Uterus (tissue), 2 donors: Measurements from ENCODE around the gene IL16.

ENCODE experiments used
- CTCF ChIP-seq, 4 experiments: fragments of 200-600 bp in 2 of 4; fragments of 450-650 bp in 2 of 4; sonication (generic) in 2 of 4; IDR thresholded peaks; one replicate each; pipeline ENCODE4 v1.5.1; 2016 to 2019; ENCODE audit warnings: antibody characterized with exemption in 4 of 4, mild to moderate bottlenecking in 2 of 4, moderate library complexity in 1 of 4
- POLR2A ChIP-seq, 2 donors: fragments of 450-650 bp; IDR thresholded peaks; one replicate each; pipeline ENCODE4 v1.6.1; 2016; ENCODE audit warnings: antibody characterized with exemption in 2 of 2, mild to moderate bottlenecking in 1 of 2, moderate library complexity in 1 of 2

GRCh38 chr15:81168131-81168526 is 28.6 kb upstream of the IL16 start:
- TF ChIP-seq CTCF (IDR thresholded peaks at IDR 0.05) (no peak), POLR2A (IDR thresholded peaks at IDR 0.05) (no peak)
